ENCODE measurements around the gene NIT1. TPM values are rescaled to one million over a fixed set of nuclear protein-coding genes. Genes with fewer than 3 reads are reported as not detected.

Gene NIT1
- total and polyA plus RNA-seq, 2 of the 13 experiments (the other 11 are each of a cell fraction or from before 2014, with no cell fraction given): 22.7 to 31.0 TPM

DNA sequence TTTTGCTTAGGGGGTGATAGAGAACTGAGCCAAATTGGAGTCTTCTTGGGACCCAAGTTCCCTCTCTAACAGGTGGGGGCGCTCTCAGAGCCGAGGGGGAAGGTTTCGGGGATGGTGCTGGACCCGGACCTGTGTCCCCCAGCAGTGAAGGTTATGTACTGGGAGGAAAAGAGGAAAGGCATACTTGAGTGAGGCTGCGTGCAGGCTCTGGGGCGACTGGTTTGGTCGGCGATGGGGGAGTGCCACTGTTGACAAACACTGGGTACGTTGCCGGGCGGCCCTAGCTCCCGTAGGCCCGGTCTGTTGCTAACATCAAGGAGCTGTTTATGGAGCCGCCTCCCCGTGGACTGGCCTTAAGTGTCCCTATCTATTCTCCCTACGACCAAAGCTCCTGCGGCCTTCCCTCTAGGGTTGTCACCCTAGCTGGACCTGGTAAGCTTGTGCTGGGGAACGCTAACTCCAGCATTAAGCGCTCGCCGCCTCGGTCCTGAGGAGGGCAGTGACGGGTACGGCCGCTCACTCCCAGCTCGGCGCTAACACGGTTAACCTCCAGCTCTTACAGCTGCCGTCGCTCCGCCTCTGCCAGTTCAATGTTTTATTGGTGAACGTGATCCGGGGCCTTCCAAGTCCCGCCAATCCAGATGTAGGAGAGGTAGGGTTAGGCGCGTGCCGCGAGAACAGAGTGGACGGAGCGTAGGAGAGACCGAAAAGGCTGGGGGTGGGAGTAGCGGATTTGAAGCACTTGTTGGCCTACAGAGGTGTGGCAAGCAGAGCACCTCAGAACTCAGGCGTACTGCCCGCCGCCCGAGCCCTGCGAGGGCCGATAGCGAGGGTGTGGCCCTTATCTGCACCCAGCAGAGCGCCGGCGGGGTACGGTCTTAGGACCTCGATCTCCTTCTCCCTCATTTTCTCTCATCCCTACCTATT, 48.1 kb downstream of the NIT1 start, which contains the start of gene PPOX (continued):
- TF ChIP-seq, protein P1, sequence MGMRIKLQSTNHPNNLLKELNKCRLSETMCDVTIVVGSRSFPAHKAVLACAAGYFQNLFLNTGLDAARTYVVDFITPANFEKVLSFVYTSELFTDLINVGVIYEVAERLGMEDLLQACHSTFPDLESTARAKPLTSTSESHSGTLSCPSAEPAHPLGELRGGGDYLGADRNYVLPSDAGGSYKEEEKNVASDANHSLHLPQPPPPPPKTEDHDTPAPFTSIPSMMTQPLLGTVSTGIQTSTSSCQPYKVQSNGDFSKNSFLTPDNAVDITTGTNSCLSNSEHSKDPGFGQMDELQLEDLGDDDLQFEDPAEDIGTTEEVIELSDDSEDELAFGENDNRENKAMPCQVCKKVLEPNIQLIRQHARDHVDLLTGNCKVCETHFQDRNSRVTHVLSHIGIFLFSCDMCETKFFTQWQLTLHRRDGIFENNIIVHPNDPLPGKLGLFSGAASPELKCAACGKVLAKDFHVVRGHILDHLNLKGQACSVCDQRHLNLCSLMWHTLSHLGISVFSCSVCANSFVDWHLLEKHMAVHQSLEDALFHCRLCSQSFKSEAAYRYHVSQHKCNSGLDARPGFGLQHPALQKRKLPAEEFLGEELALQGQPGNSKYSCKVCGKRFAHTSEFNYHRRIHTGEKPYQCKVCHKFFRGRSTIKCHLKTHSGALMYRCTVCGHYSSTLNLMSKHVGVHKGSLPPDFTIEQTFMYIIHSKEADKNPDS (CRISPR knock-in tag; IDR thresholded peaks at IDR 0.05): no peak
- TF ChIP-seq ZFP41 (CRISPR knock-in tag; IDR thresholded peaks at IDR 0.05; ENCODE audit: borderline replicate concordance) (no peak), NFKB2 (CRISPR knock-in tag; IDR thresholded peaks at IDR 0.05; ENCODE audit: borderline replicate concordance) (peak; percentile 79; the same call in 1 of the 2 replicates), ZNF264 (CRISPR knock-in tag; IDR thresholded peaks at IDR 0.05) (peak; percentile 86), ZNF75D (CRISPR knock-in tag; IDR thresholded peaks at IDR 0.05; ENCODE audit: borderline replicate concordance) (no peak), TBL1XR1 (IDR thresholded peaks at IDR 0.05; ENCODE audit: borderline replicate concordance, low read length, partially characterized antibody) (no peak), ZNF775 (CRISPR knock-in tag; IDR thresholded peaks at IDR 0.05; ENCODE audit: borderline replicate concordance) (no peak), SMAD1 (CRISPR knock-in tag; IDR thresholded peaks at IDR 0.05; ENCODE audit: borderline replicate concordance, low read depth) (no peak), MEIS2 (CRISPR knock-in tag; IDR thresholded peaks at IDR 0.05) (no peak; the same call in 1 of the 2 replicates), ARNT2 (CRISPR knock-in tag; IDR thresholded peaks at IDR 0.05; ENCODE audit: low read depth) (peak; percentile 77)
- TF ChIP-seq, protein P2, sequence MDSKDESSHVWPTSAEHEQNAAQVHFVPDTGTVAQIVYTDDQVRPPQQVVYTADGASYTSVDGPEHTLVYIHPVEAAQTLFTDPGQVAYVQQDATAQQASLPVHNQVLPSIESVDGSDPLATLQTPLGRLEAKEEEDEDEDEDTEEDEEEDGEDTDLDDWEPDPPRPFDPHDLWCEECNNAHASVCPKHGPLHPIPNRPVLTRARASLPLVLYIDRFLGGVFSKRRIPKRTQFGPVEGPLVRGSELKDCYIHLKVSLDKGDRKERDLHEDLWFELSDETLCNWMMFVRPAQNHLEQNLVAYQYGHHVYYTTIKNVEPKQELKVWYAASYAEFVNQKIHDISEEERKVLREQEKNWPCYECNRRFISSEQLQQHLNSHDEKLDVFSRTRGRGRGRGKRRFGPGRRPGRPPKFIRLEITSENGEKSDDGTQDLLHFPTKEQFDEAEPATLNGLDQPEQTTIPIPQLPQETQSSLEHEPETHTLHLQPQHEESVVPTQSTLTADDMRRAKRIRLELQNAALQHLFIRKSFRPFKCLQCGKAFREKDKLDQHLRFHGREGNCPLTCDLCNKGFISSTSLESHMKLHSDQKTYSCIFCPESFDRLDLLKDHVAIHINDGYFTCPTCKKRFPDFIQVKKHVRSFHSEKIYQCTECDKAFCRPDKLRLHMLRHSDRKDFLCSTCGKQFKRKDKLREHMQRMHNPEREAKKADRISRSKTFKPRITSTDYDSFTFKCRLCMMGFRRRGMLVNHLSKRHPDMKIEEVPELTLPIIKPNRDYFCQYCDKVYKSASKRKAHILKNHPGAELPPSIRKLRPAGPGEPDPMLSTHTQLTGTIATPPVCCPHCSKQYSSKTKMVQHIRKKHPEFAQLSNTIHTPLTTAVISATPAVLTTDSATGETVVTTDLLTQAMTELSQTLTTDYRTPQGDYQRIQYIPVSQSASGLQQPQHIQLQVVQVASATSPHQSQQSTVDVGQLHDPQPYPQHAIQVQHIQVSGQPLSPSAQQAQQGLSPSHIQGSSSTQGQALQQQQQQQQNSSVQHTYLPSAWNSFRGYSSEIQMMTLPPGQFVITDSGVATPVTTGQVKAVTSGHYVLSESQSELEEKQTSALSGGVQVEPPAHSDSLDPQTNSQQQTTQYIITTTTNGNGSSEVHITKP (CRISPR knock-in tag; IDR thresholded peaks at IDR 0.05; ENCODE audit: low read depth): no peak; the same call in 1 of the 2 replicates
- TF ChIP-seq, protein P3, sequence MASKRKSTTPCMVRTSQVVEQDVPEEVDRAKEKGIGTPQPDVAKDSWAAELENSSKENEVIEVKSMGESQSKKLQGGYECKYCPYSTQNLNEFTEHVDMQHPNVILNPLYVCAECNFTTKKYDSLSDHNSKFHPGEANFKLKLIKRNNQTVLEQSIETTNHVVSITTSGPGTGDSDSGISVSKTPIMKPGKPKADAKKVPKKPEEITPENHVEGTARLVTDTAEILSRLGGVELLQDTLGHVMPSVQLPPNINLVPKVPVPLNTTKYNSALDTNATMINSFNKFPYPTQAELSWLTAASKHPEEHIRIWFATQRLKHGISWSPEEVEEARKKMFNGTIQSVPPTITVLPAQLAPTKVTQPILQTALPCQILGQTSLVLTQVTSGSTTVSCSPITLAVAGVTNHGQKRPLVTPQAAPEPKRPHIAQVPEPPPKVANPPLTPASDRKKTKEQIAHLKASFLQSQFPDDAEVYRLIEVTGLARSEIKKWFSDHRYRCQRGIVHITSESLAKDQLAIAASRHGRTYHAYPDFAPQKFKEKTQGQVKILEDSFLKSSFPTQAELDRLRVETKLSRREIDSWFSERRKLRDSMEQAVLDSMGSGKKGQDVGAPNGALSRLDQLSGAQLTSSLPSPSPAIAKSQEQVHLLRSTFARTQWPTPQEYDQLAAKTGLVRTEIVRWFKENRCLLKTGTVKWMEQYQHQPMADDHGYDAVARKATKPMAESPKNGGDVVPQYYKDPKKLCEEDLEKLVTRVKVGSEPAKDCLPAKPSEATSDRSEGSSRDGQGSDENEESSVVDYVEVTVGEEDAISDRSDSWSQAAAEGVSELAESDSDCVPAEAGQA (IDR thresholded peaks at IDR 0.05; ENCODE audit: low read depth): no peak
- TF ChIP-seq, protein P3 (CRISPR knock-in tag; IDR thresholded peaks at IDR 0.05; ENCODE audit: borderline replicate concordance): no peak
- TF ChIP-seq, protein P4, sequence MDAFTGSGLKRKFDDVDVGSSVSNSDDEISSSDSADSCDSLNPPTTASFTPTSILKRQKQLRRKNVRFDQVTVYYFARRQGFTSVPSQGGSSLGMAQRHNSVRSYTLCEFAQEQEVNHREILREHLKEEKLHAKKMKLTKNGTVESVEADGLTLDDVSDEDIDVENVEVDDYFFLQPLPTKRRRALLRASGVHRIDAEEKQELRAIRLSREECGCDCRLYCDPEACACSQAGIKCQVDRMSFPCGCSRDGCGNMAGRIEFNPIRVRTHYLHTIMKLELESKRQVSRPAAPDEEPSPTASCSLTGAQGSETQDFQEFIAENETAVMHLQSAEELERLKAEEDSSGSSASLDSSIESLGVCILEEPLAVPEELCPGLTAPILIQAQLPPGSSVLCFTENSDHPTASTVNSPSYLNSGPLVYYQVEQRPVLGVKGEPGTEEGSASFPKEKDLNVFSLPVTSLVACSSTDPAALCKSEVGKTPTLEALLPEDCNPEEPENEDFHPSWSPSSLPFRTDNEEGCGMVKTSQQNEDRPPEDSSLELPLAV (CRISPR knock-in tag; conservative IDR thresholded peaks at IDR 0.05; ENCODE audit: low read depth): no peak
